GM19035 (cell line): ENCODE measurements around the gene MB21D2.
A peak's percentile ranks its signal among the peaks of the same experiment; 100 is the strongest.
"Not testable (repeated sequence)": the region's sequence is repeated elsewhere in the genome, so short reads cannot be mapped to it uniquely, and the experiment has no call there.

Source experiments
- ATAC-seq: cut with Tn5 transposase; IDR thresholded peaks from one replicate; pipeline ENCODE4 v1.9.1; 2021; ENCODE audit not compliant: unreplicated experiment

Gene MB21D2

GRCh38 chr3:192917404-192918274 is at the start of gene MB21D2:
MB21D2 (minus strand) TSS chr3:192917856; CDS start chr3:192917840, 16 bp downstream.
- ATAC-seq = peak; percentile 56

DNA sequence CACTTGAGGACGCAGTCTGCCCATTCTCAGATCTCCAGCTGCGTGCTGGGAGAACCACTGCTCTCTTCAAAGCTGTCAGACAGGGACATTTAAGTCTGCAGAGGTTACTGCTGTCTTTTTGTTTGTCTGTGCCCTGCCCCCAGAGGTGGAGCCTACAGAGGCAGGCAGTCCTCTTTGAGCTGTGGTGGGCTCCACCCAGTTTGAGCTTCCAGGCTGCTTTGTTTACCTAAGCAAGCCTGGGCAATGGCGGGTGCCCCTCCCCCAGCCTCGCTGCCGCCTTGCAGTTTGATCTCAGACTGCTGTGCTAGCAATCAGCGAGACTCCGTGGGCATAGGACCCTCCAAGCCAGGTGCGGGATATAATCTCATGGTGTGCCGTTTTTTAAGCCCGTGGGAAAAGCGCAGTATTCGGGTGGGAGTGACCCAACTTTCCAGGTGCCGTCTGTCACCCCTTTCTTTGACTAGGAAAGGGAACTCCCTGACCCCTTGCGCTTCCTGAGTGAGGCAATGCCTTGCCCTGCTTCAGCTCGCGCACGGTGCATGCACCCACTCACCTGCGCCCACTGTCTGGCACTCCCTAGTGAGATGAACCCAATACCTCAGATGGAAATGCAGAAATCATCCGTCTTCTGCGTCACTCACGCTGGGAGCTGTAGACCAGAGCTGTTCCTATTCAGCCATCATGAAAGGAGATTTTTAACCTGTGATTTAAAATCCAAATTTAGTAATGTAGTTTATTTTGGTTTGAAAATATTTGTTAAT is 47.5 kb upstream of the MB21D2 start:
- ATAC-seq = not testable (repeated sequence)

DNA sequence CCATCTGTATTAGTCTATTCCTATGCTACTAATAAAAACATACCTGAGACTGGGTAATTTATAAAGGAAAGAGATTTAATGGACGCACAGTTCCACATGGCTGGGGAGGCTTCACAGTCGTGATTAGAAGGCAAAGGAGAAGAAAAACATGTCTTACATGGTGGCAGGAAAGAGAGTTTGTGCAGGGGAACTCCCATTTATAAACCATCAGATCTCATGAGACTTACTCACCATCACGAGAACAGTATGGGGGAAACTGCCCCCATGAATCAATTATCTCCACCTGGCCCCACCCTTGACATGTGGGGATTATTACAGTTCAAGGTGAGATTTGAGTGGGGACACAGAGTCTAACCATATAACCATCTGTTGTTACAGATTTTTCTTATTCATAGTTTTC is 42.1 kb upstream of the MB21D2 start:
- no peak for ATAC-seq

- ATAC-seq = no peak
These were observed 40.7 kb upstream of the MB21D2 start for GRCh38 chr3:192958219-192958872.

DNA sequence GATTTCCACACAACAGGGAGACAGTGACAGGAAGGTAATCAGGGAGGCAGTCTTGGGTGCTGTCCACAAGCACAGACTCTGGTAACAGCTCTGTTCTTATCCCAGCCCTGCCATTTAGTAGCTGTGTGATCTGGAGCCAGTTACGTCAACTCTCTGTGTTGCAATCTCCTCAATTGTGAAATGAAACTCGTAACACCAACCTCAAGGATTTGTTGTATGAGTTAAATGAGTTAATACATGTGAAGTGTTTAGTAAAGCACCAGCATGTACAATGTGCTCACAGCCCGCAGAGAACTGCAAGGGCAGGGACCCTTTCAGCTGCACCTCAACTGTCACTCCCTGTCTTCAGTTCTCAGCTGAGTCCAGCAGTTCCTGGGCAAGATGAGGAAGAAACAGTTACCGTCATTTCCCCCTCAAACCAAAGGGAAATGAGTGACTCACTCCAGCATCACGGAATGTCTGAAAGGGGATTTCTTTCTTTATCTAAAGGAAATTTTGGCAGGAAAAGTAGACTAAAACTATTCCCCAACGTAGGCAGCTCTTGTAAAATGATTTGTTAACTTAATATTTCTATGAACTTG is 39.9 kb upstream of the MB21D2 start:
- ATAC-seq = no peak

DNA sequence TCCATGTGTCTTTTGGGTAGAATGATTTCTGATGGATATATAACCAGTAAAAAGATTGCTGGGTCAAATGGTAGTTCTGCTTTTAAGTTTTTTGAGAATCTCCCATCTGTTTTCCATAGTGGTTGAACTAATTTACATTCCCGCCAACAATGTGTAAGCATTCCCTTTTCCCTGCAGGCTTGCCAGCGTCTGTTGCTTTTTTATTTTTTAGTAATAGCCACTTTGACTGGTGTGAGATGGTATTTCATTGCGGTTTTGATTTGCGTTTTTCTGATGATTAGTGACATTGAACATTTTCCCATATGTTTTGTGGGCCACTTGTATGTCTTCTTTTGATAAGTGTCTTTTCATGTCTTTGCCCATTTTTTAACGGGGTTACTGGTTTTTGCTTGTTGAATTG is 36.3 kb upstream of the MB21D2 start:
- ATAC-seq = no peak

- no peak for ATAC-seq
These were observed 29.8 kb upstream of the MB21D2 start for GRCh38 chr3:192947421-192947820.

GRCh38 chr3:192943393-192943792 is 25.7 kb upstream of the MB21D2 start:
- ATAC-seq = no peak

GRCh38 chr3:192942625-192943024 is 25.0 kb upstream of the MB21D2 start:
- no peak for ATAC-seq

- ATAC-seq = no peak
These were observed 22.5 kb upstream of the MB21D2 start for GRCh38 chr3:192940129-192940528.

GRCh38 chr3:192935441-192935840 is 17.8 kb upstream of the MB21D2 start:
- ATAC-seq = no peak

GRCh38 chr3:192933779-192934460 is 16.3 kb upstream of the MB21D2 start:
- ATAC-seq = no peak

- ATAC-seq = no peak
These were observed 15.6 kb upstream of the MB21D2 start for GRCh38 chr3:192933259-192933658.

DNA sequence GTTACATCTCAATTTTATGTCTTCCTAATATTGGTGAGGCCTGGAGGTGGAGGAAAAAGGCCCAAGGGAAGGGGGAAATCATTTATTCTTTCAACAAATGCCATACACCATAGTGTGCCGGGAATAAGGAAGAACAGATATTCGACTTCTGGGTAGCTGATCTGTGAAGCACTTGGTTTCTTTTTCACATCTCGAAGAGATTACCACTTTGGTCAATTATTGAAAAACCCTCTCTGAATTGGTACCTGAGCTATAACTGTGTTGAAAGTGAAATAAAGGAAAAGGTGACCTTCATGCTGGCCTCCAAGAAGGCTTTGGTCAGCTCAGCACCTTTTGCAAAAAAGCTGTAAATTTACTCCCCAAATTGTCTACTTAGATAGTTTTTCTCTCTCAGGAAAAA is 14.2 kb upstream of the MB21D2 start:
- ATAC-seq = no peak

DNA sequence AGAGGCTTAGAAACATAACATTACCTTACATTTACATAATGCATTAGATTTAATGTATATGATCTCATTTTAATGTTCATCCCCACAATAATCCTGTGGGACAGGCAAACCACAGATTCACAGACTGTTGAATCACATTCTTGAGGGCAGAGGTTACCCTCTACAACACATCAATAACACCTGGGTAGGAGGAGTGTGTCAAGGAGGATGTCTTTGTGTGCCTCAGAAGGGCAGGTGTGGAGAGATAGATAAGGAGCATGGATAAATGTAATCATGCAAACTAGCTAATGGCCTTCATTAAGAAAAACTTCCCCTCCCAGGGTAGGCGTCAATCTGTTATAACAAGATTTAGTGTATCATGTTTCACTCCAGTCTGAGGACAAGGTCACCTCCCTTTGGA is 12.9 kb upstream of the MB21D2 start:
- ATAC-seq = no peak

DNA sequence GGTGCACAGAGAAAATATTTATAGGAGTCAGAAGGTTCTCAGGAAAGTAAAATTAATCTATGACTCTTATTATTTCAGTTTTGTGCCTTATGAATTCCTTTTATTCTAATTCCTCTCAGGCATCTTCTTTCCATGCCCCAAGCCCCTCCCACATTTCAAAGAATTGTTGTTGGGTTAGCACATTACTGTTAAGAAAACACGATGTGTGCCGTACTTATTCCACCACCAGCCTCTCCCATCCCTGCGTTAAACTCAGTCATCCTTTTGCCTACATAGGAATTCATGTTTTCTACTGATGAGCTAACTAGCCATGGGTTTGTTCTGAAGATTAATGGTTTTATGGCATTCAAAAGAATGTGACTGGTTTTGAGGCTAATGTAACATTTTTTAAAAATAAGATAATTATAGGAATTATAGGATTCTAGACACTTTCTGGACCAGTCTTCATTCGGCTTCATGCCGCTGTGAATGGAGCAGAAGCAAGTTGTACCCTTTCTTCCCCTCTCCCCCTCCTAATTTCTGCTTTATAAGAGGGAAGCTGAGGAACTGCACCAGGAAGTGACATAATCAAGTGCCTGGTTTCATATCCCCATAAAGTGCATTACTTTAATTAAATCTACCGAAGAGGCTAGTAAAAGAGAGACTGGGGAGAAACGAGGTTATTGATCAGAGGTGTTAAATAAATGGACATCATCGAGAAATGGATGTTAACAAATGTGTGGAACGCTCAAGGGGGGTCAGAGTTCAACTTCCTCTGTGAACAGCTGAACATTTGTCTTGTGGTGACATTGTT is 12.3 kb upstream of the MB21D2 start:
- ATAC-seq = no peak

DNA sequence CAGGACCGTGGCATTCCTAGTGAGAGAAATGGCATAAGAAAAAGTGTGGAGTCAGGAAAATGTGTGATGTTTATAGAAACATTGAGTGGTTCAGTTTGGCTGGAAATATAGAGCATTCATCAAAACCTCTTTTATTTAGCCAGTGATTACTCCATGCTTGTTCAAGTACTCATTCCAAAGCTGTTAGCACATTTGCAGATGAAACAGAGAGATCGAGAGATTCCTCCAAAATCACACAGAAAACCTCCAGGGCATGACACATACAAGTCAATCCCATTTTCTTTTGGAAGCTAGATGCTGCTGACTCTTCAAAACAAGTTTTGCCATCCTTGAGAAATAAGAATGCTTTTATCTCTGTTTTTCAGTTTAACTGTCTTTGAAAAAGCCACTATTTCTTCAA is 11.5 kb upstream of the MB21D2 start:
- ATAC-seq = no peak

GRCh38 chr3:192928720-192929119 is 11.1 kb upstream of the MB21D2 start:
- ATAC-seq = no peak

DNA sequence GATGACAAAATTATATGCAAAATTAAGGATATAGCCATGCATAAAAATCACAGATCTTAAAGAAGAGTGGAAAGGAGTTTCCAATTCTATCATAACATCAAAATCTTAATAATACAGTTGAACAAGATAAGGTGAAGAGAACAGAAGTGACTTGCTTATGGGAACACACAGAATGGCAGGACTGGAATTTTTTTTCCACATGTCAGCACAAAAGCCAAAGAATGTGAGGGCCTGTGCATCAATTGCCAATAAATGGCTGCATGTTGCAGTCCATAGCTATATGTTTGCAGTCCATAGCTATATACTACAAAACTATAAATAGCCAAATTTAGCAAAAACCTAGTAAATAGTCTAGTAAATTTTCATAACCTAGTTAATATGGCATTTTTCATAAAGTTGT is 10.4 kb upstream of the MB21D2 start:
- ATAC-seq = no peak

DNA sequence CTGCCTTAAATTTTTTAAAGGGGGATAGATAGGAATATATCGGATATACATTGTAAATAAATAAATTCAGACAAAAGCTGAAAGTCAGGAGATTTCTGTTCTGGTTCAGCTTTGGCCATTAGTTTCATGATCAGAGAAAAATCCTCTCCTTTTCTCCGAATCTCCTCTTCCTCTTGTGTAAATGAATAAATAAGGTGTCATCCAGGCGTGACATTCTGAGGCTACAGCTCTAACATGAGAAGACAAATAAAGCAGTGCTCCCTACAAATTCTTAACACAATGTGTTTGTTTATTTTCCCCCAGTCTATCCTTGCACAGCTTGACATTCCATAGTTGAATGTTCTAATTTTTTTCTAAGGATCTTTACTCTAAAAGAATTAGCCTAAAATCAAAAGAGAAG is 9.4 kb upstream of the MB21D2 start:
- ATAC-seq = no peak
